Measurements from ENCODE around the gene C3orf33. TPM values are rescaled to one million over a fixed set of nuclear protein-coding genes. Genes with fewer than 3 reads are reported as not detected.

Gene C3orf33
- total RNA-seq, 1 experiment from 2014 or later: 2.9 TPM

DNA sequence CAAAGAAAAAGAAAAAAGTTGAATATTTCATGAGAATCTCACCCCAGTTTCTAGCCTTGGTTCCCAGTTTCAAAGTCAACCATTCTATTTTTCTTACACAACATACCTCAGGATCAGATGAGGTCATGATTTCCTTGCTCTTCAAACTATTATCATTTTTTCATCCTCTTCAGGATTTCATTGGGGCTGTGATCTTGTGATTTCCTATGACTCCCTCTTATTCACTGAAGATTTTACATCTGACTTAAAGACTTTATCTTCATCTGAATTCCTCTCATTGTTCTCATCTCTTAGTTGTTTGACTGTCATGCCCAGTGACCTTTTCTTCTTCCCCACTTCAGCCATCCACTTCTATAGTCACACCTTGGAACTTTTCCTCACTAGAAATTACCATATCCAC, 3.1 kb upstream of the C3orf33 start:
- H3K27me3 Mint-ChIP-seq (ENCODE audit: low read depth): no peaks in the 10 kb centered on the region
- H2BK20ac ChIP-seq (ENCODE audit: low read depth, low read length, poor library complexity, severe bottlenecking): no peak overlapping the region
- H3K23ac ChIP-seq (ENCODE audit: insufficient read length, low read depth, low read length): no peak overlapping the region
- no peaks in the 10 kb centered on the region for H3K79me2 ChIP-seq (ENCODE audit: insufficient read depth, low read length)
- no peak overlapping the region for H3K27ac Mint-ChIP-seq
- H3K4me2 ChIP-seq (ENCODE audit: insufficient read depth, insufficient read length, low read length): no peak overlapping the region
- no peak overlapping the region for H3K9ac ChIP-seq (ENCODE audit: extremely low read depth, insufficient read length, low read length)
- H3K14ac ChIP-seq (ENCODE audit: insufficient read depth, low read length): no peak overlapping the region
- H4K5ac ChIP-seq (ENCODE audit: insufficient read length, low read depth, low read length): no peak overlapping the region
- peaks cover 4% of the 10 kb centered on the region; the same call in 1 of the 2 replicates for H3K4me1 ChIP-seq (ENCODE audit: insufficient read depth, low read length)
- no peak overlapping the region for H2BK15ac ChIP-seq (ENCODE audit: low read depth, low read length)
- H3K36me3 Mint-ChIP-seq (ENCODE audit: insufficient read depth in 1 of 3, low read depth in 3 of 3): no peaks in the 10 kb centered on the region
- H3K27me3 ChIP-seq (ENCODE audit: insufficient read depth, low read length): no peaks in the 10 kb centered on the region
- H3K56ac ChIP-seq (ENCODE audit: insufficient read length, low read depth, low read length): no peak overlapping the region
- no peak overlapping the region for H2AK5ac ChIP-seq (ENCODE audit: insufficient read length, low read length)
- H4K20me1 ChIP-seq (ENCODE audit: control insufficient read depth, insufficient read depth, insufficient read length): no peaks in the 10 kb centered on the region
- no peak overlapping the region for H3K18ac ChIP-seq (ENCODE audit: insufficient read length, low read depth, low read length)
- TF ChIP-seq, protein P1, sequence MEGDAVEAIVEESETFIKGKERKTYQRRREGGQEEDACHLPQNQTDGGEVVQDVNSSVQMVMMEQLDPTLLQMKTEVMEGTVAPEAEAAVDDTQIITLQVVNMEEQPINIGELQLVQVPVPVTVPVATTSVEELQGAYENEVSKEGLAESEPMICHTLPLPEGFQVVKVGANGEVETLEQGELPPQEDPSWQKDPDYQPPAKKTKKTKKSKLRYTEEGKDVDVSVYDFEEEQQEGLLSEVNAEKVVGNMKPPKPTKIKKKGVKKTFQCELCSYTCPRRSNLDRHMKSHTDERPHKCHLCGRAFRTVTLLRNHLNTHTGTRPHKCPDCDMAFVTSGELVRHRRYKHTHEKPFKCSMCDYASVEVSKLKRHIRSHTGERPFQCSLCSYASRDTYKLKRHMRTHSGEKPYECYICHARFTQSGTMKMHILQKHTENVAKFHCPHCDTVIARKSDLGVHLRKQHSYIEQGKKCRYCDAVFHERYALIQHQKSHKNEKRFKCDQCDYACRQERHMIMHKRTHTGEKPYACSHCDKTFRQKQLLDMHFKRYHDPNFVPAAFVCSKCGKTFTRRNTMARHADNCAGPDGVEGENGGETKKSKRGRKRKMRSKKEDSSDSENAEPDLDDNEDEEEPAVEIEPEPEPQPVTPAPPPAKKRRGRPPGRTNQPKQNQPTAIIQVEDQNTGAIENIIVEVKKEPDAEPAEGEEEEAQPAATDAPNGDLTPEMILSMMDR (conservative IDR thresholded peaks at IDR 0.05): no peak
- H3K79me1 ChIP-seq (ENCODE audit: insufficient read depth, low read depth, low read length, poor library complexity, severe bottlenecking): no peaks in the 10 kb centered on the region
- H4K8ac ChIP-seq (replicated peaks; ENCODE audit: insufficient read length, low read depth, low read length): no peak overlapping the region
- no peak overlapping the region for H3K4me3 Mint-ChIP-seq
- DNase-seq: no peak
- no peak overlapping the region for H2BK120ac ChIP-seq (ENCODE audit: low read depth, low read length, poor library complexity, severe bottlenecking)
- H3K23me2 ChIP-seq (ENCODE audit: insufficient read length, low read depth, low read length, poor library complexity, severe bottlenecking): no peaks in the 10 kb centered on the region
- no peak overlapping the region for H3K27ac ChIP-seq (ENCODE audit: insufficient read length, low read depth, low read length)
- no peak overlapping the region for H4K91ac ChIP-seq (ENCODE audit: insufficient read length, low read depth, low read length)
- no peak overlapping the region for H2BK5ac ChIP-seq (ENCODE audit: insufficient read length, low read length)
- H2BK12ac ChIP-seq (ENCODE audit: insufficient read length, low read depth, low read length): no peak overlapping the region
- no peak overlapping the region for H2AFZ ChIP-seq (ENCODE audit: low read length)
- H3K9me3 Mint-ChIP-seq: peaks cover 0 to 3% of the 10 kb centered on the region in 2 experiments; a peak in 1 of 5 replicates
- peaks cover 6% of the 10 kb centered on the region in 2 experiments for H3K4me1 Mint-ChIP-seq
- H3K4ac ChIP-seq (ENCODE audit: low read depth, low read length): no peak overlapping the region
- no peaks in the 10 kb centered on the region for H3K9me3 ChIP-seq (ENCODE audit: control insufficient read depth, low read depth, low read length)
- no peak overlapping the region for H3T11ph ChIP-seq (ENCODE audit: low read length)
